Measurements from ENCODE around the gene LRRC8A. TPM values are rescaled to one million over a fixed set of nuclear protein-coding genes. Genes with fewer than 3 reads are reported as not detected.

The LRRC8A gene
- polyA plus RNA-seq, 1 of the 3 experiments (the other 2 are of a cell fraction) = 30.4 TPM

DNA sequence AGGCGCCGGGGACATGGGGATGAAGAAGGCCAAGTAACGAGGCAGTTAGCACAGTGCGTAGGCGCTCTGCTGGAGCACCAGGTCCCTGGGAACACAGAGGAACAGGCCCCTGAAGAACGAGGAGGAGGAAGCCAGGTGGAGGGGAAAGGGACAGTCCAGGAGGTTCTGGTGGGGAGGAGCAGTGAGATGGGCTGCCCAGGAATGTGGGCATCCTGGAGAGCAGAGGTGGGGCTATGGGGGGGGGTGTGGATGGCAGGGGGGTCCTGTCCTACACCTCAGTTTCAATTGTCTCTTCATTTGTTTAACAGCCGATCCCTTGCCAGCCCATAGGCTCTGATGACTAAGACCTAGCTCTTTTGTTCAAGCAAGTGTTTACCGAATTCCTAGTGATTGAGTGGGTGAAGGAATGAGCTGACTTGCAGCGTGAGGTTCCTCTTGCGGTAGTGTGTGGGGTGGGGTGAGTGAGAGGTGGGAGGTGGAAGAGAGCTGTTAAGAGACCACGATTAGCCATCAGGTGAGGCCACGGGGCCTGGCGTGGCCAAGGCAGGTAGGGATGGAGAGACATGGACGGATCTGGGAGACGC, 30.4 kb downstream of the LRRC8A start:
- H3K9me3 ChIP-seq = no peaks in the 10 kb centered on the region
- peak overlapping the region; percentile 53 for H3K9ac ChIP-seq
- ChIA-PET POLR2A (no interaction called here), CTCF (interaction anchor here (1.2 to 1.5 kb wide), 2 partner anchors 15 to 210 kb away, joined by 3 to 7 read pairs; partner anchors contain the start of gene PKN3)
- H3K79me2 ChIP-seq (ENCODE audit: insufficient read depth) = peaks cover 49% of the 10 kb centered on the region
- DNase-seq = no peak
- H3K4me1 ChIP-seq (ENCODE audit: control insufficient read depth in 1 of 2, insufficient read depth in 2 of 2, low read depth in 1 of 2, low read length in 1 of 2) = peaks cover 0 to 23% of the 10 kb centered on the region in 2 experiments; a peak in 3 of 4 replicates
- 59% methylated on average over 15 of the region's 15 CpGs for WGBS (ENCODE audit: low lambda C conversion rate)
- H3F3A ChIP-seq (replicated peaks; ENCODE audit: insufficient read depth) = peaks cover 7% of the 10 kb centered on the region
- H3K4me3 ChIP-seq (ENCODE audit: low read depth in 2 of 2, low read length in 1 of 2) = peak overlapping the region in 1 of 2 experiments; percentile 29; a peak in 1 of 4 replicates
- no peaks in the 10 kb centered on the region for H3K27me3 ChIP-seq (ENCODE audit: insufficient read depth)
- peaks cover 12 to 42% of the 10 kb centered on the region in 2 experiments for H3K36me3 ChIP-seq (replicated peaks in 1 of 2; ENCODE audit: control insufficient read depth in 1 of 2, insufficient read depth in 2 of 2, low read length in 1 of 2)
- peak overlapping the region; percentile 77 for H3K4me2 ChIP-seq
- H3K27ac ChIP-seq (ENCODE audit: low read depth in 2 of 2, low read length in 1 of 2) = peak overlapping the region in 1 of 2 experiments; percentile 70; a peak in 2 of 4 replicates
- no peaks in the 10 kb centered on the region for H3K9me2 ChIP-seq
- no peak overlapping the region for H2AFZ ChIP-seq (ENCODE audit: low read depth)
- H4K20me1 ChIP-seq (ENCODE audit: insufficient read depth) = no peaks in the 10 kb centered on the region
- TF ChIP-seq EP300 (IDR thresholded peaks at IDR 0.05; ENCODE audit: borderline replicate concordance in 1 of 2, low read depth in 1 of 2, low read length in 1 of 2) (no peak), RXRA (IDR thresholded peaks at IDR 0.05; ENCODE audit: borderline replicate concordance, low read depth) (no peak), MEF2A (IDR thresholded peaks at IDR 0.05; ENCODE audit: borderline replicate concordance, low read depth) (no peak), GATA2 (CRISPR knock-in tag; IDR thresholded peaks at IDR 0.05) (no peak), MXI1 (IDR thresholded peaks at IDR 0.05; ENCODE audit: low read depth, low read length) (no peak), FOXJ3 (CRISPR knock-in tag; IDR thresholded peaks at IDR 0.05) (no peak), GABPA (IDR thresholded peaks at IDR 0.05; ENCODE audit: low read depth) (no peak), RAD21 (IDR thresholded peaks at IDR 0.05; ENCODE audit: low read length) (no peak), FOXM1 (IDR thresholded peaks at IDR 0.05; ENCODE audit: low read depth) (no peak), SMC3 (IDR thresholded peaks at IDR 0.05; ENCODE audit: low read depth, low read length) (no peak), TAF1 (IDR thresholded peaks at IDR 0.05; ENCODE audit: borderline replicate concordance, low read depth, low read length) (no peak), RFX5 (IDR thresholded peaks at IDR 0.05; ENCODE audit: low read length) (no peak), NRF1 (IDR thresholded peaks at IDR 0.05; ENCODE audit: low read depth, low read length) (no peak), EZH2phosphoT487 (IDR thresholded peaks at IDR 0.05; ENCODE audit: borderline replicate concordance, low read depth) (no peak), TEAD4 (IDR thresholded peaks at IDR 0.05; ENCODE audit: borderline replicate concordance, insufficient read depth) (0 out of 2 replicates have a peak, but pooled peaks have one; percentile 16), ELF1 (IDR thresholded peaks at IDR 0.05) (no peak), JUND (IDR thresholded peaks at IDR 0.05) (peak; percentile 59), RCOR1 (IDR thresholded peaks at IDR 0.05; ENCODE audit: low read length) (no peak), POLR2AphosphoS5 (IDR thresholded peaks at IDR 0.05; ENCODE audit: low read depth, low read length) (no peak), NFIC (IDR thresholded peaks at IDR 0.05; ENCODE audit: borderline replicate concordance) (no peak), TCF12 (IDR thresholded peaks at IDR 0.05) (peak; percentile 19; the same call in 1 of the 2 replicates), USF1 (IDR thresholded peaks at IDR 0.05; ENCODE audit: borderline replicate concordance, low read depth) (no peak), FOSL2 (IDR thresholded peaks at IDR 0.05; ENCODE audit: borderline replicate concordance, low read depth) (peak; percentile 80), CHD2 (IDR thresholded peaks at IDR 0.05; ENCODE audit: low read length, partially characterized antibody) (no peak), YY1 (IDR thresholded peaks at IDR 0.05; ENCODE audit: low read depth) (no peak), SIN3A (IDR thresholded peaks at IDR 0.05; ENCODE audit: borderline replicate concordance, low read depth, low read length) (no peak)
- TF ChIP-seq, protein P1, sequence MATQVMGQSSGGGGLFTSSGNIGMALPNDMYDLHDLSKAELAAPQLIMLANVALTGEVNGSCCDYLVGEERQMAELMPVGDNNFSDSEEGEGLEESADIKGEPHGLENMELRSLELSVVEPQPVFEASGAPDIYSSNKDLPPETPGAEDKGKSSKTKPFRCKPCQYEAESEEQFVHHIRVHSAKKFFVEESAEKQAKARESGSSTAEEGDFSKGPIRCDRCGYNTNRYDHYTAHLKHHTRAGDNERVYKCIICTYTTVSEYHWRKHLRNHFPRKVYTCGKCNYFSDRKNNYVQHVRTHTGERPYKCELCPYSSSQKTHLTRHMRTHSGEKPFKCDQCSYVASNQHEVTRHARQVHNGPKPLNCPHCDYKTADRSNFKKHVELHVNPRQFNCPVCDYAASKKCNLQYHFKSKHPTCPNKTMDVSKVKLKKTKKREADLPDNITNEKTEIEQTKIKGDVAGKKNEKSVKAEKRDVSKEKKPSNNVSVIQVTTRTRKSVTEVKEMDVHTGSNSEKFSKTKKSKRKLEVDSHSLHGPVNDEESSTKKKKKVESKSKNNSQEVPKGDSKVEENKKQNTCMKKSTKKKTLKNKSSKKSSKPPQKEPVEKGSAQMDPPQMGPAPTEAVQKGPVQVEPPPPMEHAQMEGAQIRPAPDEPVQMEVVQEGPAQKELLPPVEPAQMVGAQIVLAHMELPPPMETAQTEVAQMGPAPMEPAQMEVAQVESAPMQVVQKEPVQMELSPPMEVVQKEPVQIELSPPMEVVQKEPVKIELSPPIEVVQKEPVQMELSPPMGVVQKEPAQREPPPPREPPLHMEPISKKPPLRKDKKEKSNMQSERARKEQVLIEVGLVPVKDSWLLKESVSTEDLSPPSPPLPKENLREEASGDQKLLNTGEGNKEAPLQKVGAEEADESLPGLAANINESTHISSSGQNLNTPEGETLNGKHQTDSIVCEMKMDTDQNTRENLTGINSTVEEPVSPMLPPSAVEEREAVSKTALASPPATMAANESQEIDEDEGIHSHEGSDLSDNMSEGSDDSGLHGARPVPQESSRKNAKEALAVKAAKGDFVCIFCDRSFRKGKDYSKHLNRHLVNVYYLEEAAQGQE (IDR thresholded peaks at IDR 0.05; ENCODE audit: low read depth, low read length) = no peak
- TF ChIP-seq, protein P2, sequence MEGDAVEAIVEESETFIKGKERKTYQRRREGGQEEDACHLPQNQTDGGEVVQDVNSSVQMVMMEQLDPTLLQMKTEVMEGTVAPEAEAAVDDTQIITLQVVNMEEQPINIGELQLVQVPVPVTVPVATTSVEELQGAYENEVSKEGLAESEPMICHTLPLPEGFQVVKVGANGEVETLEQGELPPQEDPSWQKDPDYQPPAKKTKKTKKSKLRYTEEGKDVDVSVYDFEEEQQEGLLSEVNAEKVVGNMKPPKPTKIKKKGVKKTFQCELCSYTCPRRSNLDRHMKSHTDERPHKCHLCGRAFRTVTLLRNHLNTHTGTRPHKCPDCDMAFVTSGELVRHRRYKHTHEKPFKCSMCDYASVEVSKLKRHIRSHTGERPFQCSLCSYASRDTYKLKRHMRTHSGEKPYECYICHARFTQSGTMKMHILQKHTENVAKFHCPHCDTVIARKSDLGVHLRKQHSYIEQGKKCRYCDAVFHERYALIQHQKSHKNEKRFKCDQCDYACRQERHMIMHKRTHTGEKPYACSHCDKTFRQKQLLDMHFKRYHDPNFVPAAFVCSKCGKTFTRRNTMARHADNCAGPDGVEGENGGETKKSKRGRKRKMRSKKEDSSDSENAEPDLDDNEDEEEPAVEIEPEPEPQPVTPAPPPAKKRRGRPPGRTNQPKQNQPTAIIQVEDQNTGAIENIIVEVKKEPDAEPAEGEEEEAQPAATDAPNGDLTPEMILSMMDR (IDR thresholded peaks at IDR 0.05) = no peak
